AG04449 (cell line): Measurements from ENCODE around the gene DSTN.

Experiments
- CTCF ChIA-PET: fragments of 350-600 bp; formaldehyde crosslinking; extraction: SDS; loops from one replicate; lab custom pipeline; 2021; ENCODE audit warnings: antibody characterized with exemption; lab: Yijun Ruan, JAX
- POLR2A ChIA-PET: fragments of 400-600, 350-600 bp; formaldehyde crosslinking; extraction: SDS; loops from one replicate; lab custom pipeline; 2020; ENCODE audit warnings: antibody characterized with exemption, inconsistent platforms; lab: Yijun Ruan, JAX
- DNase-seq: peaks from one replicate; pipeline ENCODE4 v3.0.0-alpha.2; 2010; ENCODE audit warnings: low read depth, low spot score
- H3K4me3 ChIP-seq: 2 replicates; pipeline ENCODE4 v1.5.1; 2011; ENCODE audit warnings: low read depth, mild to moderate bottlenecking, control low read depth, low read length
- CTCF ChIP-seq: IDR thresholded peaks from one replicate; pipeline ENCODE4 v1.5.1; 2011; ENCODE audit warnings: mild to moderate bottlenecking, moderate library complexity, low read length, control low read depth, inconsistent platforms; ENCODE audit not compliant: insufficient read depth; ENCODE audit errors: missing control alignments

The DSTN gene

GRCh38 chr20:17624070-17624469 is 54.2 kb downstream of the DSTN start:
- ChIA-PET CTCF (interaction anchor here (1.3 to 2.1 kb wide), 5 partner anchors 9 to 315 kb away, joined by 3 to 7 read pairs (median 3); no protein-coding TSS in a partner anchor), POLR2A (interaction anchor here (0.6 kb wide), 1 partner anchor 94 kb away, joined by 3 read pairs; no protein-coding TSS in a partner anchor)
- no peak for TF ChIP-seq CTCF
- H3K4me3 ChIP-seq, result no peak overlapping the region
- no peak for DNase-seq

- TF ChIP-seq CTCF, result no peak
- H3K4me3 ChIP-seq, result no peak overlapping the region
- POLR2A ChIA-PET, result no interaction called here
- no peak for DNase-seq
- CTCF ChIA-PET, result interaction anchor here (1.3 to 2.1 kb wide), 6 partner anchors 9 to 315 kb away, joined by 3 to 7 read pairs (median 3); no protein-coding TSS in a partner anchor
Observed at GRCh38 chr20:17624551-17625245, 54.8 kb downstream of the DSTN start.

- no peak overlapping the region for H3K4me3 ChIP-seq
- no peak for DNase-seq
- ChIA-PET POLR2A (no interaction called here), CTCF (interaction anchor here (0.6 to 2.1 kb wide), 5 partner anchors 10 to 372 kb away, joined by 3 to 7 read pairs (median 3); no protein-coding TSS in a partner anchor)
- TF ChIP-seq CTCF, result no peak
Observed at GRCh38 chr20:17625246-17626051, 55.6 kb downstream of the DSTN start.

- POLR2A ChIA-PET, result no interaction called here
- no peak for TF ChIP-seq CTCF
- CTCF ChIA-PET, result interaction anchor here (1.3 kb wide), 2 partner anchors 9 to 29 kb away, joined by 3 to 4 read pairs; no protein-coding TSS in a partner anchor
- no peak for DNase-seq
- no peak overlapping the region for H3K4me3 ChIP-seq
Observed at GRCh38 chr20:17626217-17627007, 56.5 kb downstream of the DSTN start.

- POLR2A ChIA-PET, result no interaction called here
- H3K4me3 ChIP-seq, result no peak overlapping the region
- CTCF ChIA-PET, result interaction anchor here (0.9 to 1.3 kb wide), 2 partner anchors 10 to 30 kb away, joined by 3 to 4 read pairs; no protein-coding TSS in a partner anchor
- no peak for DNase-seq
- TF ChIP-seq CTCF, result no peak
Observed at GRCh38 chr20:17627101-17627955, 57.5 kb downstream of the DSTN start.
